GM12872 (cell line): ENCODE measurements around the gene CDC5L.

Experiments used
- CTCF ChIP-seq: IDR thresholded peaks from 3 replicates; pipeline ENCODE4 v1.5.1; 2011; ENCODE audit warnings: low read depth, mild to moderate bottlenecking, low read length, moderate library complexity; ENCODE audit not compliant: insufficient read depth

The CDC5L gene

GRCh38 chr6:44390158-44390683, 2.7 kb downstream of the CDC5L start:
- TF ChIP-seq CTCF, result no peak

- TF ChIP-seq CTCF, result no peak
These were observed 8.0 kb downstream of the CDC5L start for GRCh38 chr6:44395501-44395900.

- TF ChIP-seq CTCF, result no peak
These were observed 9.5 kb downstream of the CDC5L start for GRCh38 chr6:44396968-44397367.

GRCh38 chr6:44397424-44398164, 10.1 kb downstream of the CDC5L start:
- no peak for TF ChIP-seq CTCF

- no peak for TF ChIP-seq CTCF
These were observed 12.5 kb downstream of the CDC5L start for GRCh38 chr6:44399991-44400390.

GRCh38 chr6:44400572-44400971, 13.1 kb downstream of the CDC5L start:
- TF ChIP-seq CTCF, result no peak

- no peak for TF ChIP-seq CTCF
These were observed 13.6 kb downstream of the CDC5L start for GRCh38 chr6:44401138-44401537.
